CD8-positive, alpha-beta memory T cell (primary cell): Measurements from ENCODE around the gene FTO. TPM values are rescaled to one million over a fixed set of nuclear protein-coding genes. Genes with fewer than 3 reads are reported as not detected.

ENCODE experiments used
- CTCF ChIA-PET: fragments of 350-600 bp; sonication (Branson Sonifier 250); formaldehyde crosslinking; loops from one replicate; lab custom pipeline; 2021; ENCODE audit warnings: antibody characterized with exemption; lab: Charles Lee
- POLR2A ChIA-PET: fragments of 350-600 bp; sonication (Branson Sonifier 250); formaldehyde crosslinking; loops from one replicate; lab custom pipeline; 2021; ENCODE audit warnings: antibody characterized with exemption; lab: Charles Lee
- DNase-seq, 5 donors: peaks; one replicate each; pipeline versions ENCODE4 v3.0.0 to v3.0.0-alpha.2; 2020 to 2022; ENCODE audit warnings: mixed read lengths in 1 of 5
- H3K27ac ChIP-seq: one replicate; pipeline ENCODE4 v1.7.0; 2013; ENCODE audit warnings: low read depth, mild to moderate bottlenecking, low read length, moderate library complexity
- H3K27me3 ChIP-seq: 2 replicates; pipeline ENCODE4 v1.7.0; 2013; ENCODE audit warnings: low read length, mild to moderate bottlenecking; ENCODE audit not compliant: insufficient read depth, poor library complexity, severe bottlenecking
- H3K36me3 ChIP-seq: 2 replicates; pipeline ENCODE4 v1.7.0; 2013; ENCODE audit warnings: mild to moderate bottlenecking, low read length, moderate library complexity; ENCODE audit not compliant: insufficient read depth
- H3K4me1 ChIP-seq: 2 replicates; pipeline ENCODE4 v1.7.0; 2013; ENCODE audit warnings: mild to moderate bottlenecking, low read length, moderate library complexity; ENCODE audit not compliant: insufficient read depth
- H3K4me3 ChIP-seq: 2 replicates; pipeline ENCODE4 v1.7.0; 2013; ENCODE audit warnings: mild to moderate bottlenecking, low read length
- H3K9me3 ChIP-seq: 2 replicates; pipeline ENCODE4 v1.7.0; 2013; ENCODE audit warnings: mild to moderate bottlenecking, low read length
- H3K27ac Mint-ChIP-seq, 8 donors: one replicate each; pipeline ENCODE4 v1.8.0; 2020 to 2021; ENCODE audit warnings: mixed read lengths in 8 of 8, mild to moderate bottlenecking in 6 of 8, inconsistent platforms in 3 of 8, moderate library complexity in 3 of 8
- H3K27me3 Mint-ChIP-seq, 2 donors: one replicate each; pipeline ENCODE4 v1.8.0; 2020 to 2021; ENCODE audit warnings: mixed read lengths in 2 of 2, mild to moderate bottlenecking in 1 of 2, moderate library complexity in 1 of 2
- H3K36me3 Mint-ChIP-seq, 3 donors: one replicate each; pipeline ENCODE4 v1.8.0; 2020 to 2021; ENCODE audit warnings: mixed read lengths in 3 of 3, inconsistent platforms in 1 of 3, mild to moderate bottlenecking in 1 of 3
- H3K4me1 Mint-ChIP-seq, 3 donors: one replicate each; pipeline ENCODE4 v1.8.0; 2020 to 2021; ENCODE audit warnings: mixed read lengths in 3 of 3, inconsistent platforms in 1 of 3, mild to moderate bottlenecking in 1 of 3
- H3K4me3 Mint-ChIP-seq, 7 donors: one replicate each; pipeline ENCODE4 v1.8.0; 2020 to 2021; ENCODE audit warnings: mixed read lengths in 7 of 7, mild to moderate bottlenecking in 6 of 7, moderate library complexity in 4 of 7, inconsistent platforms in 2 of 7
- H3K9me3 Mint-ChIP-seq, 5 donors: one replicate each; pipeline ENCODE4 v1.8.0; 2020 to 2022; ENCODE audit warnings: mixed read lengths in 5 of 5, mild to moderate bottlenecking in 3 of 5, moderate library complexity in 2 of 5, inconsistent platforms in 1 of 5
- polyA plus RNA-seq: library from polyadenylated mRNA; unstranded; fragments of 300-500 nt; fragmentation: Illumina TruSeq; gene quantifications from one replicate; pipeline ENCODE4 v1.2.3, GENCODE V29; 2021
- total RNA-seq, 2 experiments: library from RNA; stranded (reverse); gene quantifications; one replicate each; pipeline ENCODE4 v1.2.3, GENCODE V29; 2021

The FTO gene
- total and polyA plus RNA-seq, 3 experiments from 2014 or later = 54.5 to 77.8 (median 56.0) TPM

DNA sequence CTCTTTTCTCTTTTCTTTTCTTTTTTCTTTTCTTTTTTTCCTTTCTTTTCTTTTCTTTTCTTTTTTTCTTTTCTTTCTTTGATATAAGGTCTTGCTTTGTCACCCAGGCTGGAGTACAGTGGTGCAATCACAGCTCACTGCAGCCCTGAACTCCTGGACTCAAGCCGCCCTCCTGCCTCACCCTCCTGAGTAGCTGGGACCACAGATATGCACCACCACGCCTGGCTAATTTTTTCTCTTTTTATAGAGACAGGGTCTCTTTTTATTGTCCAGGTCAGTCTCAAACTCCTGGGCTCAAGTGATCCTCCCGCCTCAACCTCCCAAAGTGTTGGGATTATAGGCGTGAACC is 436.8 kb downstream of the FTO start:
- ChIA-PET CTCF (no interaction called here), POLR2A (no interaction called here)
- no peaks in the 10 kb centered on the region for H3K27me3 ChIP-seq
- DNase-seq = no peak
- peaks cover 18 to 39% of the 10 kb centered on the region in 2 donors for H3K27me3 Mint-ChIP-seq
- no peaks in the 10 kb centered on the region for H3K4me1 Mint-ChIP-seq
- H3K9me3 ChIP-seq = no peaks in the 10 kb centered on the region
- H3K27ac ChIP-seq = no peak overlapping the region
- no peaks in the 10 kb centered on the region for H3K4me1 ChIP-seq
- no peaks in the 10 kb centered on the region for H3K36me3 ChIP-seq
- H3K27ac Mint-ChIP-seq = no peak overlapping the region
- no peak overlapping the region for H3K4me3 Mint-ChIP-seq
- H3K4me3 ChIP-seq = no peak overlapping the region
- peaks cover 0 to 7% (median 0%) of the 10 kb centered on the region in 5 donors for H3K9me3 Mint-ChIP-seq
- no peaks in the 10 kb centered on the region for H3K36me3 Mint-ChIP-seq

DNA sequence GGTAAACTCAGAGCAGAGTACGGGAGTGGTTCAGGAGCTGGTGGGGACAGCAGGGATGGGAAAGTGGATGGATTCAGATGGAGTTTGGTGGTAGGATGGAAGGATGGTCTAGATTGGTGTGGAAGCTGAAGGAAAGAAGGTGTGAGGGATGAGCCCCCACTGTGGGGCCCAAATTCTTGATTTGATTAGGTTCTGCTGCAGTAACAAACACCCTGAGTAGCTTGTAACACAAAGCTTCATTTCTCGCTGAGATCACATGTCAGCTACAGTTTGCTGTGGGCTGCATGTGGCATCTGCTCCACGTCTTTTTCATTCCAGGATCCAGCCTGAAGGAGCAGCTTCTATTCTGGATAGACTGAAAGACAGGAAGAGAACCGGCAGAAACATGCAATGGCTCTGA is 438.8 kb downstream of the FTO start:
- Histone ChIP-seq H3K36me3 (no peaks in the 10 kb centered on the region), H3K4me1 (no peaks in the 10 kb centered on the region), H3K9me3 (no peaks in the 10 kb centered on the region), H3K27me3 (no peaks in the 10 kb centered on the region), H3K27ac (no peak overlapping the region), H3K4me3 (no peak overlapping the region)
- ChIA-PET POLR2A (no interaction called here), CTCF (no interaction called here)
- no peak for DNase-seq
- Mint-ChIP-seq H3K4me1 (no peaks in the 10 kb centered on the region), H3K27me3 (peaks cover 18 to 39% of the 10 kb centered on the region in 2 donors), H3K4me3 (no peak overlapping the region), H3K9me3 (peaks cover 0 to 7% (median 0%) of the 10 kb centered on the region in 5 donors), H3K36me3 (no peaks in the 10 kb centered on the region), H3K27ac (no peak overlapping the region)

DNA sequence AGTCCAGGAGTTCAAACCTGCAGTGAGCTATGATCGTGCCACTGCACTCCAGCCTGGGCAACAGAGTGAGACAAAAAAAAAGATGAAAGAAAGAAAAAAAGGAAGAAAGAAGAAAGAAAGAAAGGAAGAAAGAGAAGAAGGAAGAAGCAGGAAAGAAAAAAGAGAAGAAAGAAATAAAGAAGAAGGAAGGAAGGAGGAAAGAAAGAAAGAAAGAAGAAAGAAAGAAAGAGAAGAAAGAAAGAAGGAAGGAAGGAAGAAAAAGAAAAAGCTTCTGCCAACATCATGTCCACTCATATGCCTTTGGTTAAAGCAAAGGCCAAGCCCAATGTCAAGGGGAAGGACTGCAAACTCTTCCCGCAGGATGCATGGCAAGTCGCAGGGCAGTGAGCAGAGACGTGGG is 439.5 kb downstream of the FTO start:
- H3K27me3 ChIP-seq = no peaks in the 10 kb centered on the region
- no peaks in the 10 kb centered on the region for H3K4me1 ChIP-seq
- H3K4me1 Mint-ChIP-seq = no peaks in the 10 kb centered on the region
- H3K9me3 ChIP-seq = no peaks in the 10 kb centered on the region
- peaks cover 0 to 2% (median 0%) of the 10 kb centered on the region in 5 donors for H3K9me3 Mint-ChIP-seq
- no peaks in the 10 kb centered on the region for H3K36me3 ChIP-seq
- DNase-seq = no peak
- no peak overlapping the region for H3K4me3 Mint-ChIP-seq
- H3K27me3 Mint-ChIP-seq = peaks cover 18 to 37% of the 10 kb centered on the region in 2 donors
- H3K36me3 Mint-ChIP-seq = no peaks in the 10 kb centered on the region
- H3K27ac Mint-ChIP-seq = no peak overlapping the region
- H3K4me3 ChIP-seq = no peak overlapping the region
- no peak overlapping the region for H3K27ac ChIP-seq
- ChIA-PET CTCF (no interaction called here), POLR2A (no interaction called here)

DNA sequence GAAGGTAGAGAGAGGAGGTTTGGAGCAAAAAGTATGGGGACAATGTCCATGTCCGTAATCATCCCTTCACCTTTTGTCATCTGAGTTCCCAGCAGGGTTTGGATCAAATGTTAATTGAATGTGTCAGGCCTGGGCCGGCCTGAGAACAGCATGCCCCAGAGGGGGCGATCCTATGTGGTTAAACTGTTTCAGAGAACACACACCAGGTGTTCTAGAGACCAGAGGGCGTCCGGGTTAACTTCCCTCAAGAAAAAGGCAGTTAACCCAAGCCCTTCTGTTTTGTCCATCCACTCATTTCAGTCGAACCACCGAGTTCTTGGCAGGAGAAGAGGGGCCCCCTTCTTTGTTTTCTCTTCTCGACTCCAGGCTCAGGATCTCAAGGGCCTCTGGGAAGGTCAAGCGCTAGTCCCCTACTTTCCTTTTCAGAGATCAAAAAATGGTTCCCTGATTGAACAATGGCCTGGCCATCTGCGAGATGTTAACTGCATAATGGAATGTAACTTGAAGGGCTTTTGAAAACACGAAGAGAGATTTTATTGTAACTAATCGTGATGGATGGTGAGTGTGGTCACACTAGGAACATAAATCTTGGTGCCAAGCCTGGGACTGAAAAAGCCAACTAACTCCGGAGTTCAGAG is 440.1 kb downstream of the FTO start:
- DNase-seq = no peak
- Histone ChIP-seq H3K36me3 (no peaks in the 10 kb centered on the region), H3K4me1 (no peaks in the 10 kb centered on the region), H3K27me3 (no peaks in the 10 kb centered on the region), H3K27ac (no peak overlapping the region), H3K9me3 (no peaks in the 10 kb centered on the region), H3K4me3 (no peak overlapping the region)
- CTCF ChIA-PET = no interaction called here
- Mint-ChIP-seq H3K4me3 (no peak overlapping the region), H3K36me3 (no peaks in the 10 kb centered on the region), H3K27ac (no peak overlapping the region), H3K27me3 (peaks cover 18 to 36% of the 10 kb centered on the region in 2 donors), H3K9me3 (no peaks in the 10 kb centered on the region), H3K4me1 (no peaks in the 10 kb centered on the region)
- POLR2A ChIA-PET = no interaction called here

DNA sequence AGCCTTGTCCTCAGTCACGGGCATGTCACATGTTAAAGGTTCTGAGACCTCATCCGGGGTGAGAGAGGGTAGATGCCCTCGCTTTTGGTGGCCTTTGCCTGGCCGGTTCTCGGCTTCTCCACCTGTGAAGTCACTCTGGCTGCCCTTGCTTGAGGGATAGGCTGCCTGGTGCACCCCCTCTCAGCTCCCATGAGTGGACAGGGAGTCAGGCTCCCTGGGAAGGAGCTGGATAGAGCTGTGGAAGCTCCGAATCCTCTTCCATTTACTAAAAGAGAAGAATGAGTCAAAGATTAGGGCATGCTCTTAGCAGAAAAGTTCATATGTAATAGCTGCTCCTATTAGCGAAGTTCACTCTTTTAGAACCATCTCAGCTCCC is 440.6 kb downstream of the FTO start:
- DNase-seq = no peak
- H3K36me3 ChIP-seq = no peaks in the 10 kb centered on the region
- POLR2A ChIA-PET = no interaction called here
- CTCF ChIA-PET = no interaction called here
- peaks cover 19 to 36% of the 10 kb centered on the region in 2 donors for H3K27me3 Mint-ChIP-seq
- no peak overlapping the region for H3K4me3 Mint-ChIP-seq
- H3K4me1 Mint-ChIP-seq = no peaks in the 10 kb centered on the region
- no peak overlapping the region for H3K4me3 ChIP-seq
- H3K4me1 ChIP-seq = no peaks in the 10 kb centered on the region
- no peak overlapping the region for H3K27ac ChIP-seq
- no peaks in the 10 kb centered on the region for H3K9me3 Mint-ChIP-seq
- no peaks in the 10 kb centered on the region for H3K36me3 Mint-ChIP-seq
- H3K27me3 ChIP-seq = no peaks in the 10 kb centered on the region
- peak overlapping the region in 1 of 8 donors; percentile 74 for H3K27ac Mint-ChIP-seq
- no peaks in the 10 kb centered on the region for H3K9me3 ChIP-seq

DNA sequence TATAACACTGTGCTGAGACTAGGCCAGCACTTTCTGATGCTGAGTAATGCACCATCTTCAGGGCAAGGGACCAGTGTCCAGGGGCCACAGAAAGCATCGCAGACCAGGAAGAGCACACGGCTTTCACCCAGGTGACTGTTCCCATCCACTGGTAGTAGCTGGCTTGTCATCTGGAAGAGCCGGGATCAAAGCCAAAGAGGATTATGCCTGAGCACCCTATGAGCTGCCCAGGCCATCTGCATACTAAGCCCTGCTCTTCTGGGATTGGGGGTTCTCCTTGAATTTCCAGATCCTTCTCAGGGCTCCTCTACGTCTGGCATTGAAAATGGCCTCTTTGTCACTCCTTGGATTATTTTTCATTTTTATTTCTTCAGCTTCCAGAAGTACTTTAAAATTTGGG is 441.9 kb downstream of the FTO start:
- Mint-ChIP-seq H3K27ac (no peak overlapping the region), H3K27me3 (peaks cover 19 to 29% of the 10 kb centered on the region in 2 donors), H3K4me1 (no peaks in the 10 kb centered on the region), H3K36me3 (no peaks in the 10 kb centered on the region), H3K4me3 (no peak overlapping the region), H3K9me3 (no peaks in the 10 kb centered on the region)
- CTCF ChIA-PET = no interaction called here
- Histone ChIP-seq H3K36me3 (no peaks in the 10 kb centered on the region), H3K9me3 (no peaks in the 10 kb centered on the region), H3K4me3 (no peak overlapping the region), H3K4me1 (no peaks in the 10 kb centered on the region), H3K27ac (no peak overlapping the region), H3K27me3 (no peaks in the 10 kb centered on the region)
- DNase-seq = no peak
- POLR2A ChIA-PET = no interaction called here

DNA sequence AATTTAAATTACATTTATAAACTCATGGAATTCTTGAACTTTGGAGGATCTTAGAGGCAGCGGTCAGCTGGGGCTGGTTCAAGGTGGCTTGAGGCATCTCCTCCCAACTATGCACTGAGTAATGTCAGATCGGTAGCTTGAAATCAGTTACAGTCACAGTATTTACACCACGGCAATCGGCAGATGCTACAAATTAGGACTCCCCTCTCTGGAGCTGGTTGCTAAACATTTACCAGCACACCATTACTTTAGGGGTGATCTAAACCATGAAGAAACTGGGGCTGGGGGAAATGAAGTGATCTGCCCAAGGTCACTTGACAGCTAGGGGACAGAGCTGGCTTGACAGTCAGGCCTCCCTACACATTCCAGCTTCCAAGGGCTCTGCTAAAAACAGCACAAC is 445.0 kb downstream of the FTO start:
- H3K27ac ChIP-seq = no peak overlapping the region
- H3K4me1 ChIP-seq = no peaks in the 10 kb centered on the region
- Mint-ChIP-seq H3K27me3 (peaks cover 8 to 11% of the 10 kb centered on the region in 2 donors), H3K36me3 (no peaks in the 10 kb centered on the region), H3K27ac (no peak overlapping the region), H3K9me3 (no peaks in the 10 kb centered on the region), H3K4me3 (no peak overlapping the region), H3K4me1 (no peaks in the 10 kb centered on the region)
- ChIA-PET POLR2A (no interaction called here), CTCF (no interaction called here)
- H3K27me3 ChIP-seq = peaks cover 7% of the 10 kb centered on the region
- DNase-seq = no peak
- no peaks in the 10 kb centered on the region for H3K9me3 ChIP-seq
- H3K36me3 ChIP-seq = no peaks in the 10 kb centered on the region
- H3K4me3 ChIP-seq = no peak overlapping the region

DNA sequence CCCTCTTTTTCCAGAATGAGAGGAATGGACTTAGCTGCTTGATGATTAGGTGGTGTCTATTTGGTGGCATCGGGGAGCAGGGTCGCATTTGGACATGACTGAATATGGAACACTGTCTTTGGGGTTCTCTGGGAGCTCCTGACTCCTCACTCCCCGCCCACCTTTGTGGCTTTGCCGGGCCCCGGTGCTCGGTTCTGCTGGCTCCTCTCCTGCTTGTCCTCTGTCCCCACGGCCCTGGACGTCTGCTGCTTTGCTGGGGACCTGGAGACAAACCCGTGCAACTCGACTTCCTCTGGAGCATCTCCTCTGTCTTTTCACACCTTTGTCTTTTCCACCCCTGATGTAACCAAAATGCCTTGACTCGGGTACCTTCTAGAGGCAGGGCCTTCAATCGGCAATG is 446.9 kb downstream of the FTO start:
- H3K27me3 Mint-ChIP-seq = peaks cover 8% of the 10 kb centered on the region in 2 donors
- Histone ChIP-seq H3K4me1 (no peaks in the 10 kb centered on the region), H3K4me3 (no peak overlapping the region), H3K27ac (no peak overlapping the region), H3K36me3 (no peaks in the 10 kb centered on the region), H3K9me3 (no peaks in the 10 kb centered on the region), H3K27me3 (peaks cover 7% of the 10 kb centered on the region)
- no peak for DNase-seq
- ChIA-PET CTCF (no interaction called here), POLR2A (no interaction called here)
- H3K9me3 Mint-ChIP-seq = peaks cover 0 to 4% (median 0%) of the 10 kb centered on the region in 5 donors
- H3K27ac Mint-ChIP-seq = no peak overlapping the region
- H3K4me1 Mint-ChIP-seq = no peaks in the 10 kb centered on the region
- H3K4me3 Mint-ChIP-seq = no peak overlapping the region
- no peaks in the 10 kb centered on the region for H3K36me3 Mint-ChIP-seq
